SK-N-SH treated with all-trans-retinoic acid at 6 μM for 48 hours (cell line): ENCODE measurements around the gene HTR1D.
A peak's percentile ranks its signal among the peaks of the same experiment; 100 is the strongest.

ENCODE experiments used
- ATAC-seq: fragments of 200-7000 bp; cut with Tn5 transposase; 3 replicates; pipeline ENCODE4 v1.9.1; 2020; ENCODE audit warnings: mild to moderate bottlenecking, moderate library complexity
- ARNTL ChIP-seq: fragments of 450-650 bp; formaldehyde crosslinking; IDR thresholded peaks from 2 replicates; pipeline ENCODE4 v1.5.0; 2020; ENCODE audit warnings: low read depth, mild to moderate bottlenecking, moderate library complexity, borderline replicate concordance
- BACH2 ChIP-seq: fragments of 250-450 bp; sonication (Bioruptor Pico); IDR thresholded peaks from 2 replicates; pipeline ENCODE4 v1.9.0; 2021; ENCODE audit warnings: mild to moderate bottlenecking, borderline replicate concordance
- CREB5 ChIP-seq: fragments of 250-450 bp; sonication (Bioruptor Pico); IDR thresholded peaks from 2 replicates; pipeline ENCODE4 v1.5.1; 2020; ENCODE audit warnings: low read depth, mild to moderate bottlenecking, moderate library complexity
- CSDC2 ChIP-seq: fragments of 250-450 bp; sonication (Bioruptor Pico); IDR thresholded peaks from 2 replicates; pipeline ENCODE4 v1.5.0; 2020; ENCODE audit warnings: mild to moderate bottlenecking, moderate library complexity
- CSRNP3 ChIP-seq: fragments of 250-450 bp; sonication (Bioruptor Pico); IDR thresholded peaks from 2 replicates; pipeline ENCODE4 v1.5.1; 2021; ENCODE audit warnings: mild to moderate bottlenecking, moderate library complexity
- ISL1 ChIP-seq: fragments of 250-450 bp; sonication (Bioruptor Pico); IDR thresholded peaks from 2 replicates; pipeline ENCODE4 v2.1.2; 2022; ENCODE audit warnings: mild to moderate bottlenecking, moderate library complexity
- OSR1 ChIP-seq: fragments of 250-450 bp; sonication (Bioruptor Pico); IDR thresholded peaks from 2 replicates; pipeline ENCODE4 v1.8.0; 2022; ENCODE audit warnings: moderate library complexity, mild to moderate bottlenecking, inconsistent platforms
- PATZ1 ChIP-seq: fragments of 250-450 bp; sonication (Bioruptor Pico); IDR thresholded peaks from 2 replicates; pipeline ENCODE4 v1.8.0; 2020; ENCODE audit warnings: mild to moderate bottlenecking, moderate library complexity, borderline replicate concordance
- POU6F1 ChIP-seq: fragments of 250-450 bp; sonication (Bioruptor Pico); IDR thresholded peaks from 2 replicates; pipeline ENCODE4 v1.8.0; 2021; ENCODE audit warnings: low read depth, mild to moderate bottlenecking, moderate library complexity, borderline replicate concordance
- RARB ChIP-seq: fragments of 250-450 bp; sonication (Bioruptor Pico); IDR thresholded peaks from 2 replicates; pipeline ENCODE4 v1.8.0; 2021; ENCODE audit warnings: mild to moderate bottlenecking, moderate library complexity
- SNAI2 ChIP-seq: fragments of 250-450 bp; sonication (Bioruptor Pico); IDR thresholded peaks from 2 replicates; pipeline ENCODE4 v1.5.0; 2020; ENCODE audit warnings: mild to moderate bottlenecking, moderate library complexity
- TCF4 ChIP-seq: fragments of 250-450 bp; sonication (Bioruptor Pico); IDR thresholded peaks from 2 replicates; pipeline ENCODE4 v1.8.0; 2021; ENCODE audit warnings: mild to moderate bottlenecking, moderate library complexity, borderline replicate concordance
- TOX ChIP-seq: fragments of 250-450 bp; sonication (Bioruptor Pico); IDR thresholded peaks from 2 replicates; pipeline ENCODE4 v1.8.0; 2021; ENCODE audit warnings: mild to moderate bottlenecking, moderate library complexity, borderline replicate concordance
- TSHZ2 ChIP-seq: fragments of 250-450 bp; sonication (Bioruptor Pico); IDR thresholded peaks from 2 replicates; pipeline ENCODE4 v1.5.0; 2020; ENCODE audit warnings: mild to moderate bottlenecking, moderate library complexity
- ZC3H10 ChIP-seq: fragments of 250-450 bp; sonication (Bioruptor Pico); IDR thresholded peaks from 2 replicates; pipeline ENCODE4 v1.5.1; 2021; ENCODE audit warnings: mild to moderate bottlenecking, moderate library complexity
- ZFP3 ChIP-seq: fragments of 250-450 bp; sonication (Bioruptor Pico); IDR thresholded peaks from 2 replicates; pipeline ENCODE4 v1.5.0; 2020; ENCODE audit warnings: mild to moderate bottlenecking, moderate library complexity
- ZFP30 ChIP-seq: fragments of 450-650 bp; formaldehyde crosslinking; IDR thresholded peaks from 2 replicates; pipeline ENCODE4 v1.5.0; 2022; ENCODE audit warnings: mild to moderate bottlenecking, moderate library complexity
- ZNF565 ChIP-seq: fragments of 450-650 bp; formaldehyde crosslinking; conservative IDR thresholded peaks from 2 replicates; pipeline ENCODE4 v1.5.0; 2020; ENCODE audit warnings: low read depth, mild to moderate bottlenecking, moderate library complexity
- ZNF70 ChIP-seq: fragments of 450-650 bp; formaldehyde crosslinking; IDR thresholded peaks from 2 replicates; pipeline ENCODE4 v1.5.0; 2020; ENCODE audit warnings: mild to moderate bottlenecking, moderate library complexity
- ZNF8 ChIP-seq: fragments of 450-650 bp; formaldehyde crosslinking; IDR thresholded peaks from 2 replicates; pipeline ENCODE4 v1.5.0; 2020; ENCODE audit warnings: mild to moderate bottlenecking, moderate library complexity

Gene HTR1D

GRCh38 chr1:23178950-23179349, 38.4 kb downstream of the HTR1D start:
- TF ChIP-seq ZFP30 (CRISPR knock-in tag): no peak
- no peak for TF ChIP-seq ZNF8 (CRISPR knock-in tag)
- TF ChIP-seq OSR1 (CRISPR knock-in tag): no peak
- TF ChIP-seq ZC3H10 (CRISPR knock-in tag): no peak
- no peak for TF ChIP-seq BACH2 (CRISPR knock-in tag)
- no peak for TF ChIP-seq ZNF565
- TF ChIP-seq ISL1 (CRISPR knock-in tag): no peak
- TF ChIP-seq SNAI2 (CRISPR knock-in tag): no peak
- ATAC-seq: peak; percentile 61

- TF ChIP-seq TCF4 (CRISPR knock-in tag) (no peak), ARNTL (CRISPR knock-in tag) (no peak), BACH2 (CRISPR knock-in tag) (no peak), PATZ1 (CRISPR knock-in tag) (no peak), ZFP30 (CRISPR knock-in tag) (no peak), POU6F1 (CRISPR knock-in tag) (no peak), ZFP3 (CRISPR knock-in tag) (no peak), TOX (CRISPR knock-in tag) (no peak), CSDC2 (no peak), ZNF565 (no peak), ZNF8 (CRISPR knock-in tag) (no peak), ZC3H10 (CRISPR knock-in tag) (no peak), CSRNP3 (CRISPR knock-in tag) (no peak), RARB (no peak), ZNF70 (CRISPR knock-in tag) (no peak), TSHZ2 (no peak)
- no peak for ATAC-seq
Observed at GRCh38 chr1:23178414-23178813, 38.9 kb downstream of the HTR1D start.

GRCh38 chr1:23177438-23178380, 39.6 kb downstream of the HTR1D start:
- ATAC-seq: peak; percentile 93

More at GRCh38 chr1:23177438-23178380, 39.6 kb downstream of the HTR1D start:
- TF ChIP-seq CREB5 (CRISPR knock-in tag) (0 out of 2 replicates have a peak, but pooled peaks have one; percentile 41), TCF4 (CRISPR knock-in tag) (no peak), PATZ1 (CRISPR knock-in tag) (0 out of 2 replicates have a peak, but pooled peaks have one; percentile 39)
